IMR-90 (cell line): ENCODE measurements around the gene CDHR3.

ENCODE experiments used
- BHLHE40 ChIP-seq: fragments of 150-350 bp; IDR thresholded peaks from 2 replicates; pipeline ENCODE4 v1.6.1; 2016; ENCODE audit warnings: mild to moderate bottlenecking, low read depth, low read length
- CEBPB ChIP-seq: IDR thresholded peaks from 2 replicates; pipeline ENCODE4 v1.6.1; 2012; ENCODE audit warnings: low read depth, low read length, improper control_type of control experiment
- CHD1 ChIP-seq: IDR thresholded peaks from 2 replicates; pipeline ENCODE4 v1.6.1; 2012; ENCODE audit warnings: low read depth, low read length, improper control_type of control experiment
- CTCF ChIP-seq: conservative IDR thresholded peaks from 2 replicates; pipeline ENCODE4 v1.5.1; 2012; ENCODE audit warnings: mild to moderate bottlenecking, low read depth, low read length, improper control_type of control experiment
- ELK1 ChIP-seq: fragments of 150-350 bp; IDR thresholded peaks from 2 replicates; pipeline ENCODE4 v1.6.1; 2016; ENCODE audit warnings: low read depth, mild to moderate bottlenecking, low read length, moderate library complexity, borderline replicate concordance
- FOS ChIP-seq: fragments of 150-350 bp; IDR thresholded peaks from 2 replicates; pipeline ENCODE4 v1.6.1; 2016; ENCODE audit warnings: low read depth, low read length
- MAFK ChIP-seq: IDR thresholded peaks from 2 replicates; pipeline ENCODE4 v1.6.1; 2012; ENCODE audit warnings: low read depth, low read length, improper control_type of control experiment
- MAZ ChIP-seq: IDR thresholded peaks from 2 replicates; pipeline ENCODE4 v1.6.1; 2012; ENCODE audit warnings: low read depth, mild to moderate bottlenecking, low read length, improper control_type of control experiment, moderate library complexity, borderline replicate concordance
- NFE2L2 ChIP-seq: fragments of 150-350 bp; IDR thresholded peaks from 2 replicates; pipeline ENCODE4 v1.6.1; 2016; ENCODE audit warnings: low read depth, mild to moderate bottlenecking, low read length
- POLR2A ChIP-seq: IDR thresholded peaks from 2 replicates; pipeline ENCODE4 v1.6.1; 2012; ENCODE audit warnings: mild to moderate bottlenecking, low read depth, low read length
- RCOR1 ChIP-seq: IDR thresholded peaks from 2 replicates; pipeline ENCODE4 v1.6.1; 2012; ENCODE audit warnings: mild to moderate bottlenecking, low read length, improper control_type of control experiment; ENCODE audit not compliant: insufficient replicate concordance
- RFX5 ChIP-seq: IDR thresholded peaks from 2 replicates; pipeline ENCODE4 v1.8.0; 2012; ENCODE audit warnings: low read depth, mild to moderate bottlenecking, low read length, moderate library complexity
- SMC3 ChIP-seq: fragments of 150-350 bp; IDR thresholded peaks from 2 replicates; pipeline ENCODE4 v1.6.1; 2016; ENCODE audit warnings: low read depth, mild to moderate bottlenecking, antibody characterized with exemption, low read length, moderate library complexity
- USF2 ChIP-seq: fragments of 150-350 bp; IDR thresholded peaks from 2 replicates; pipeline ENCODE4 v1.6.1; 2017; ENCODE audit warnings: mild to moderate bottlenecking, antibody characterized with exemption, low read length, low read depth

- TF ChIP-seq CTCF (no peak), USF2 (no peak), ELK1 (no peak), FOS (no peak), RCOR1 (no peak), BHLHE40 (no peak), POLR2A (no peak), RFX5 (no peak), CEBPB (no peak), SMC3 (no peak), MAZ (no peak), NFE2L2 (no peak), CHD1 (no peak), MAFK (no peak)
These were observed 54.6 kb downstream of the CDHR3 start for GRCh38 chr7:106017657-106018056.
